Tibial nerve (tissue), 4 donors: ENCODE measurements around the gene ASCC1. TPM values are rescaled to one million over a fixed set of nuclear protein-coding genes. Genes with fewer than 3 reads are reported as not detected.
A peak's percentile ranks its signal among the peaks of the same experiment; 100 is the strongest.

Experiments
- DNase-seq, 2 donors: peaks; one replicate each; pipeline ENCODE4 v3.0.0-alpha.2; 2019; ENCODE audit warnings: low spot score in 2 of 2
- H3K27ac ChIP-seq, 4 donors: fragments of 200-600 bp; sonication (generic) in 3 of 4; one replicate each; pipeline ENCODE4 v1.5.1; 2017 to 2019; ENCODE audit warnings: mild to moderate bottlenecking in 1 of 4
- H3K27me3 ChIP-seq, 2 donors: fragments of 200-600 bp; sonication (generic) in 1 of 2; one replicate each; pipeline versions ENCODE4 v1.5.1 to v1.6.0; 2017 to 2019
- H3K36me3 ChIP-seq, 3 donors: fragments of 200-600 bp; sonication (generic); one replicate each; pipeline ENCODE4 v1.5.1; 2018 to 2019
- H3K4me1 ChIP-seq, 4 donors: fragments of 200-600 bp; sonication (generic) in 3 of 4; one replicate each; pipeline ENCODE4 v1.5.1; 2017 to 2019
- H3K4me3 ChIP-seq, 4 donors: fragments of 200-600 bp; sonication (generic) in 3 of 4; one replicate each; pipeline ENCODE4 v1.5.1; 2017 to 2019; ENCODE audit warnings: mild to moderate bottlenecking in 1 of 4, moderate library complexity in 1 of 4
- H3K9me3 ChIP-seq, 4 donors: fragments of 200-600 bp; sonication (generic) in 3 of 4; one replicate each; pipeline ENCODE4 v1.5.1; 2017 to 2019
- CTCF ChIP-seq, 5 experiments: fragments of 200-600 bp in 3 of 5; fragments of 450-650 bp in 2 of 5; sonication (generic) in 3 of 5; IDR thresholded peaks; one replicate each; pipeline ENCODE4 v1.5.1; 2016 to 2019; ENCODE audit warnings: antibody characterized with exemption in 5 of 5, mild to moderate bottlenecking in 3 of 5, moderate library complexity in 2 of 5
- EP300 ChIP-seq, 2 donors: sonication (generic); formaldehyde crosslinking; IDR thresholded peaks; one replicate each; pipeline ENCODE4 v1.6.1; 2017; ENCODE audit warnings: antibody characterized with exemption in 2 of 2, mild to moderate bottlenecking in 1 of 2
- POLR2A ChIP-seq, 2 donors: fragments of 450-650 bp; IDR thresholded peaks; one replicate each; pipeline ENCODE4 v1.6.1; 2017; ENCODE audit warnings: antibody characterized with exemption in 2 of 2, mild to moderate bottlenecking in 2 of 2, moderate library complexity in 2 of 2
- WGBS, 2 donors: methylation state at CpG; one replicate each; pipeline ENCODE4 v1.1.5; 2018; 5-methylcytosine and 5-hydroxymethylcytosine counted together
- total RNA-seq, 4 donors: library from RNA; depleted of rRNA; stranded (reverse); fragments of >200 nt; gene quantifications; one replicate each; pipeline ENCODE4 v1.1.0, GENCODE V29; 2016

Gene ASCC1
- total RNA-seq, 4 donors from 2014 or later = 34.2 to 85.7 (median 54.2) TPM

DNA sequence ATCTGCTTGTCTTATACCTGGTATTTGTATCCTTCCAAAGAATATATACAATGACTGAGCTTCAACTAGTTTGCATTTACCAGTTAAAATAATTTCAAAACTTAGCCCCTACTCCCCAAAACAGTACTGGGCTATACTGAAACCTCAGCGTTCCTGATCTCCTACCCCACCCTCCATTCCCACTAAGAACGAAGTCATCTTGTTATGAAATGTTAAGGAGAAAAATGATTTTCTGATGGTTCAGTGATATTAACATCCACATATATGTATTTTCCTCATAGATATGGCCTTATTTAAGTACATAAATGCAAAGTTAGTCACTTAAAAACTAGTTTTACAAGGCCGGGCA is 29.1 kb downstream of the ASCC1 start:
- no peak for DNase-seq
- Histone ChIP-seq H3K4me1 (peaks cover 0 to 5% (median 2%) of the 10 kb centered on the region in 4 donors), H3K4me3 (no peak overlapping the region), H3K9me3 (peaks cover 0 to 3% (median 0%) of the 10 kb centered on the region in 4 donors), H3K27ac (peak overlapping the region; percentile 25 to 83 (median 68)), H3K36me3 (peaks cover 0 to 66% (median 0%) of the 10 kb centered on the region in 3 donors), H3K27me3 (no peaks in the 10 kb centered on the region)
- TF ChIP-seq CTCF (IDR thresholded peaks at IDR 0.05) = no peak
- TF ChIP-seq POLR2A (IDR thresholded peaks at IDR 0.05) = no peak
- TF ChIP-seq EP300 (IDR thresholded peaks at IDR 0.05) = no peak
- WGBS, 2 donors = 73 to 79% methylated on average over 3 of the region's 3 CpGs

GRCh38 chr10:72186258-72186981 is 29.7 kb downstream of the ASCC1 start:
- peaks cover 0 to 67% (median 0%) of the 10 kb centered on the region in 3 donors for H3K36me3 ChIP-seq
- no peak for TF ChIP-seq CTCF (IDR thresholded peaks at IDR 0.05)
- no peak for TF ChIP-seq POLR2A (IDR thresholded peaks at IDR 0.05)
- peak in 1 of 2 donors; percentile 81 for TF ChIP-seq EP300 (IDR thresholded peaks at IDR 0.05)

DNA sequence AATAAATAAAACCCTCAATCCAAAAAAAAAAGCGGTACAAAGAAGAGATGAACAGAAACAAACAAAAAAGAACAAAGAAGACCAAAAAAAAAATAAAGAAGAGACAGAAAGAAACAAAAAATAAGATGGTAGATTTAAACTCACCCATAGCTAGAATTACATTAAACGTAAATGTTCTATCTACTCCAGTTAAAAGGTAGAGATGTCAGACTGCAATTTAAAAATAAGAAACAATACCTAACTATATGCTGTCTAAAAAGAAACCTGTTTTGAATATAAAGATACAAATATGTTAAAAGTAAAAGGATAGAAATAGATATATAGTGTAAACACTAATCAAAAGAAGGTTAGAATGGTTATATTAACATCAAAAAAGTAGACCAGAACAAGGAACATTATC is 31.9 kb downstream of the ASCC1 start:
- WGBS, 2 donors = 96 to 98% methylated on average over 2 of the region's 2 CpGs
- H3K4me3 ChIP-seq = no peak overlapping the region
- TF ChIP-seq EP300 (IDR thresholded peaks at IDR 0.05) = no peak
- no peak for TF ChIP-seq CTCF (IDR thresholded peaks at IDR 0.05)
- no peak for TF ChIP-seq POLR2A (IDR thresholded peaks at IDR 0.05)
- peaks cover 0 to 5% (median 2%) of the 10 kb centered on the region in 4 donors for H3K4me1 ChIP-seq
- DNase-seq = no peak
- peaks cover 0 to 63% (median under 1%) of the 10 kb centered on the region in 3 donors for H3K36me3 ChIP-seq
- peaks cover 0 to 3% (median 0%) of the 10 kb centered on the region in 4 donors for H3K9me3 ChIP-seq
- no peaks in the 10 kb centered on the region for H3K27me3 ChIP-seq
- no peak overlapping the region for H3K27ac ChIP-seq

More at GRCh38 chr10:72186258-72186981, 29.7 kb downstream of the ASCC1 start:
- Histone ChIP-seq H3K4me1 (peaks cover 0 to 5% (median 2%) of the 10 kb centered on the region in 4 donors), H3K27me3 (no peaks in the 10 kb centered on the region), H3K27ac (peak overlapping the region; percentile 25 to 83 (median 68)), H3K9me3 (peaks cover 0 to 3% (median 0%) of the 10 kb centered on the region in 4 donors), H3K4me3 (no peak overlapping the region)
- DNase-seq = peak in 1 of 2 donors; percentile 25
- WGBS, 2 donors = 55 to 61% methylated on average over 7 of the region's 7 CpGs

DNA sequence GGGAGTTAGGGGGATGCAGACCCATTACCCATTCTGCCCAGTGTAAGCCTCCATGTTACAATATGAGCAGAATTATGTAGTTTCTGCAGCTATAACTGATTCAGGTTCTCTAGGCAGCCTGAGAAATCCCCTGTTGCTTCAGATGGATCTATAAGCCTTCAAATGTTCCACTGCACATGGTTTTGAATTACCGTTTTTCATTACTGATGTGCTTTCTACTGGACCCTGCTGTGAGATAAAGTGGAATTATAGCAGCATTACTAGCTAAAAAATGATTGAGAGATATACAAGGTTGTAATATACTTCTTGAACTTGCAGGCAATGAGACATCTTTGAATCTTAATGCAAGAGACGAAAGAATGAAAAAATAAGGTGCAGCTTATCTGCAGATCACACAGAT is 38.6 kb downstream of the ASCC1 start:
- Histone ChIP-seq H3K4me3 (no peak overlapping the region), H3K9me3 (no peaks in the 10 kb centered on the region), H3K36me3 (peaks cover 0 to 45% (median 4%) of the 10 kb centered on the region in 3 donors), H3K27ac (no peak overlapping the region), H3K4me1 (peaks cover 0 to 29% (median 6%) of the 10 kb centered on the region in 4 donors), H3K27me3 (no peaks in the 10 kb centered on the region)
- WGBS, 2 donors = 90 to 95% methylated on average over 2 of the region's 2 CpGs
- TF ChIP-seq EP300 (IDR thresholded peaks at IDR 0.05) (no peak), POLR2A (IDR thresholded peaks at IDR 0.05) (no peak), CTCF (IDR thresholded peaks at IDR 0.05) (no peak)
- no peak for DNase-seq

- no peaks in the 10 kb centered on the region for H3K9me3 ChIP-seq
- H3K4me3 ChIP-seq = no peak overlapping the region
- 87 to 96% methylated on average over 2 of the region's 2 CpGs for WGBS, 2 donors
These were observed 39.4 kb downstream of the ASCC1 start for GRCh38 chr10:72176701-72177100.

More at GRCh38 chr10:72176701-72177100, 39.4 kb downstream of the ASCC1 start:
- TF ChIP-seq CTCF (IDR thresholded peaks at IDR 0.05) (no peak), POLR2A (IDR thresholded peaks at IDR 0.05) (no peak), EP300 (IDR thresholded peaks at IDR 0.05) (no peak)
- Histone ChIP-seq H3K27me3 (no peaks in the 10 kb centered on the region), H3K4me1 (peaks cover 0 to 29% (median 6%) of the 10 kb centered on the region in 4 donors), H3K27ac (no peak overlapping the region), H3K36me3 (peaks cover 0 to 38% (median 4%) of the 10 kb centered on the region in 3 donors)
- no peak for DNase-seq
